Measurements from ENCODE around the gene MBP. TPM values are rescaled to one million over a fixed set of nuclear protein-coding genes. Genes with fewer than 3 reads are reported as not detected.
A peak's percentile ranks its signal among the peaks of the same experiment; 100 is the strongest.

MBP gene
- total and polyA plus RNA-seq, 8 donors = 6.3 to 33.5 (median 20.7) TPM

- no peak overlapping the region for H3K27ac ChIP-seq
- ATAC-seq = no peak
- 85 to 95% methylated on average over 2 of the region's 2 CpGs for WGBS, 2 donors
- no peaks in the 10 kb centered on the region for H3K27me3 ChIP-seq
- FAIRE-seq = no peak
- intact Hi-C loops (cut with DNase I) = no loop called here
- H3K4me3 ChIP-seq = no peak overlapping the region
- DNase-seq = no peak
- H3K36me3 ChIP-seq = peaks cover 0 to 7% (median 0%) of the 10 kb centered on the region in 3 donors
- TF ChIP-seq, protein P1, sequence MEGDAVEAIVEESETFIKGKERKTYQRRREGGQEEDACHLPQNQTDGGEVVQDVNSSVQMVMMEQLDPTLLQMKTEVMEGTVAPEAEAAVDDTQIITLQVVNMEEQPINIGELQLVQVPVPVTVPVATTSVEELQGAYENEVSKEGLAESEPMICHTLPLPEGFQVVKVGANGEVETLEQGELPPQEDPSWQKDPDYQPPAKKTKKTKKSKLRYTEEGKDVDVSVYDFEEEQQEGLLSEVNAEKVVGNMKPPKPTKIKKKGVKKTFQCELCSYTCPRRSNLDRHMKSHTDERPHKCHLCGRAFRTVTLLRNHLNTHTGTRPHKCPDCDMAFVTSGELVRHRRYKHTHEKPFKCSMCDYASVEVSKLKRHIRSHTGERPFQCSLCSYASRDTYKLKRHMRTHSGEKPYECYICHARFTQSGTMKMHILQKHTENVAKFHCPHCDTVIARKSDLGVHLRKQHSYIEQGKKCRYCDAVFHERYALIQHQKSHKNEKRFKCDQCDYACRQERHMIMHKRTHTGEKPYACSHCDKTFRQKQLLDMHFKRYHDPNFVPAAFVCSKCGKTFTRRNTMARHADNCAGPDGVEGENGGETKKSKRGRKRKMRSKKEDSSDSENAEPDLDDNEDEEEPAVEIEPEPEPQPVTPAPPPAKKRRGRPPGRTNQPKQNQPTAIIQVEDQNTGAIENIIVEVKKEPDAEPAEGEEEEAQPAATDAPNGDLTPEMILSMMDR (IDR thresholded peaks at IDR 0.05) = no peak
- no peaks in the 10 kb centered on the region for H3K4me1 ChIP-seq
- H3K9me3 ChIP-seq = no peaks in the 10 kb centered on the region
These were observed 168.6 kb downstream of the MBP start for GRCh38 chr18:76963936-76964335.

DNA sequence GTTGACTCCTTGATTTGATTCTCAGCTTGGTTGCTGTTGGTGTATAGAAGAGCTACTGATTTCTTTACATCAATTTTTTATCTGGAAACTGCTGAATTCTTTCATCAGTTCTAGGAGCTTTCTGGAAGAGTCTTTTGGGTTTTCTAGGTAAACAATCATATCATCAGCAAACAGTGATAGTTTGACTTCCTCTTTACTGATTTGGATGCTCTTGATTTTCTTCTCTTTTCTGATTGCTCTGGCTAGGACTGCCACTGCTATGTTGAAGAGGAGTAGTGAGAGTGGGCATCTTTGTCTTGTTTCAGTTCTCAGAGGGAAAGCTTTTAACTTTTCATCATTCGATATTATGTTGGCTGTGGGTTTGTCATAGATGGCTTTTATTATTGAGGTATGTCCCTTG, 169.7 kb downstream of the MBP start:
- Histone ChIP-seq H3K27ac (no peak overlapping the region), H3K4me1 (no peaks in the 10 kb centered on the region), H3K9me3 (no peaks in the 10 kb centered on the region), H3K36me3 (peaks cover 0 to 7% (median 0%) of the 10 kb centered on the region in 3 donors), H3K27me3 (no peaks in the 10 kb centered on the region), H3K4me3 (no peak overlapping the region)
- intact Hi-C loops (cut with DNase I) = no loop called here
- no peak for ATAC-seq
- TF ChIP-seq, protein P1 (IDR thresholded peaks at IDR 0.05) = no peak
- no peak for FAIRE-seq
- DNase-seq = no peak
- 94 to 95% methylated on average over 1 of the region's 1 CpG for WGBS, 2 donors

DNA sequence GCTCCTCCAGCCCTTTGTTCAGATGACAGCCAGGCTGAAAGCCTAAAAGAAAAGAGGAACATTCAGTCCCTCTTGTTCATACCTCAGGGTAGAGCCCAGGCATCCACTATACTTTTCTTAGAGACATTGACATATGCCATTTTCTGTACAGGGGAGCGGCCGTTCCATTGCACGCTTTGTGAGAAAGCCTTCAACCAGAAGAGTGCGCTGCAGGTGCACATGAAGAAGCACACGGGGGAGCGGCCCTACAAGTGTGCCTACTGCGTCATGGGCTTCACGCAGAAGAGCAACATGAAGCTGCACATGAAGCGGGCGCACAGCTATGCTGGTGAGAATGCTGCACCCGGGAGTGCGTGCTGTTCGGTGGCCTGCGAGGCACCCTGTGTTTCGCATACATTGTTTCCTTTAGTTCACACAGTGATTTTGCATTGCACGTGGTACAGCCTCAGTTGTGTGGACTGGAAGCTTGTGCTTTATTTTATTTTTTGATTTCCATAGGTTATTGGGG, 172.0 kb downstream of the MBP start:
- FAIRE-seq (no peak), DNase-seq (no peak), ATAC-seq (no peak)
- Histone ChIP-seq H3K4me3 (no peak overlapping the region), H3K4me1 (no peaks in the 10 kb centered on the region), H3K27me3 (no peaks in the 10 kb centered on the region), H3K36me3 (peaks cover 0 to 7% (median 5%) of the 10 kb centered on the region in 3 donors), H3K27ac (no peak overlapping the region), H3K9me3 (no peaks in the 10 kb centered on the region)
- TF ChIP-seq, protein P1 (IDR thresholded peaks at IDR 0.05) = no peak
- 92 to 95% methylated on average over 16 of the region's 16 CpGs for WGBS, 2 donors
- intact Hi-C loops (cut with DNase I) = no loop called here

GRCh38 chr18:76959605-76960004, 173.0 kb downstream of the MBP start:
- H3K27ac ChIP-seq = no peak overlapping the region
- TF ChIP-seq, protein P1 (IDR thresholded peaks at IDR 0.05) = no peak
- H3K9me3 ChIP-seq = no peaks in the 10 kb centered on the region
- WGBS, 2 donors = 93 to 95% methylated on average over 8 of the region's 8 CpGs
- DNase-seq (no peak), ATAC-seq (no peak), FAIRE-seq (no peak)
- H3K4me1 ChIP-seq = no peaks in the 10 kb centered on the region
- H3K36me3 ChIP-seq = peaks cover 0 to 7% (median 5%) of the 10 kb centered on the region in 3 donors
- intact Hi-C loops (cut with DNase I) = no loop called here
- no peaks in the 10 kb centered on the region for H3K27me3 ChIP-seq
- no peak overlapping the region for H3K4me3 ChIP-seq

- 49 to 54% methylated on average over 16 of the region's 16 CpGs for WGBS, 2 donors
- Histone ChIP-seq H3K27ac (no peak overlapping the region), H3K36me3 (peaks cover 0 to 7% (median 5%) of the 10 kb centered on the region in 3 donors), H3K9me3 (no peaks in the 10 kb centered on the region), H3K27me3 (no peaks in the 10 kb centered on the region), H3K4me3 (no peak overlapping the region), H3K4me1 (peaks cover 0 to 5% (median 2%) of the 10 kb centered on the region in 3 donors)
- ATAC-seq (peak; percentile 42 to 78 (median 56)), FAIRE-seq (no peak), DNase-seq (peak in 1 of 6 donors; percentile 31)
- intact Hi-C loops (cut with DNase I) = no loop called here
- TF ChIP-seq, protein P1 (IDR thresholded peaks at IDR 0.05) = no peak
These were observed 173.8 kb downstream of the MBP start for GRCh38 chr18:76958692-76959341.
